RCC 7860 (cell line): ENCODE results near the gene KCNG2.

Experiments
- DNase-seq: peaks from one replicate; pipeline ENCODE4 v3.0.0-alpha.2; 2015; ENCODE audit warnings: low spot score
- FAIRE-seq: peaks from 2 replicates; lab custom pipeline; 2012; peaks lifted over from hg19 to GRCh38; lab: Jason Lieb, UNC

KCNG2 gene

GRCh38 chr18:79934311-79935097 lies 136.8 kb downstream of the KCNG2 start:
- DNase-seq = no peak
- no peak for FAIRE-seq

GRCh38 chr18:79935098-79935480 lies 137.4 kb downstream of the KCNG2 start:
- DNase-seq (no peak), FAIRE-seq (no peak)

- FAIRE-seq (no peak), DNase-seq (no peak)
These were observed 137.8 kb downstream of the KCNG2 start for GRCh38 chr18:79935499-79935898.

- DNase-seq (no peak), FAIRE-seq (no peak)
These were observed 138.2 kb downstream of the KCNG2 start for GRCh38 chr18:79935925-79936324.

GRCh38 chr18:79936641-79937040 lies 138.9 kb downstream of the KCNG2 start:
- DNase-seq (no peak), FAIRE-seq (no peak)

GRCh38 chr18:79937103-79937860 lies 139.5 kb downstream of the KCNG2 start:
- no peak for FAIRE-seq
- no peak for DNase-seq

- FAIRE-seq = no peak
- DNase-seq = no peak
These were observed 140.5 kb downstream of the KCNG2 start for GRCh38 chr18:79938196-79938595.

GRCh38 chr18:79939096-79939495 lies 141.4 kb downstream of the KCNG2 start:
- DNase-seq = no peak
- FAIRE-seq = no peak

- FAIRE-seq = no peak
These were observed 142.5 kb downstream of the KCNG2 start for GRCh38 chr18:79940126-79940813.

GRCh38 chr18:79940814-79941472 lies 143.2 kb downstream of the KCNG2 start:
- DNase-seq (no peak), FAIRE-seq (no peak)

More at GRCh38 chr18:79940126-79940813, 142.5 kb downstream of the KCNG2 start:
- DNase-seq = no peak

- FAIRE-seq (no peak), DNase-seq (no peak)
These were observed 143.9 kb downstream of the KCNG2 start for GRCh38 chr18:79941473-79942119.

- FAIRE-seq = no peak
- DNase-seq = no peak
These were observed 144.5 kb downstream of the KCNG2 start for GRCh38 chr18:79942211-79942610.

- DNase-seq (no peak), FAIRE-seq (no peak)
These were observed 145.3 kb downstream of the KCNG2 start for GRCh38 chr18:79942786-79943607.

GRCh38 chr18:79943608-79944125 lies 145.9 kb downstream of the KCNG2 start:
- FAIRE-seq = no peak
- DNase-seq = no peak

- DNase-seq = no peak
These were observed 146.5 kb downstream of the KCNG2 start for GRCh38 chr18:79944126-79944731.

GRCh38 chr18:79944746-79945117 lies 147.0 kb downstream of the KCNG2 start:
- FAIRE-seq = no peak
- DNase-seq = no peak

More at GRCh38 chr18:79944126-79944731, 146.5 kb downstream of the KCNG2 start:
- FAIRE-seq = no peak

- DNase-seq (no peak), FAIRE-seq (no peak)
These were observed 147.6 kb downstream of the KCNG2 start for GRCh38 chr18:79945118-79946042.
